HG03558 (cell line): ENCODE measurements around the gene CUX1.
"Not testable (repeated sequence)": the region's sequence is repeated elsewhere in the genome, so short reads cannot be mapped to it uniquely, and the experiment has no call there.

ENCODE experiments used
- ATAC-seq: cut with Tn5 transposase; IDR thresholded peaks from one replicate; pipeline ENCODE4 v1.9.1; 2021; ENCODE audit warnings: moderate number of reproducible peaks; ENCODE audit not compliant: unreplicated experiment; ENCODE audit errors: extremely low read depth

Gene CUX1

DNA sequence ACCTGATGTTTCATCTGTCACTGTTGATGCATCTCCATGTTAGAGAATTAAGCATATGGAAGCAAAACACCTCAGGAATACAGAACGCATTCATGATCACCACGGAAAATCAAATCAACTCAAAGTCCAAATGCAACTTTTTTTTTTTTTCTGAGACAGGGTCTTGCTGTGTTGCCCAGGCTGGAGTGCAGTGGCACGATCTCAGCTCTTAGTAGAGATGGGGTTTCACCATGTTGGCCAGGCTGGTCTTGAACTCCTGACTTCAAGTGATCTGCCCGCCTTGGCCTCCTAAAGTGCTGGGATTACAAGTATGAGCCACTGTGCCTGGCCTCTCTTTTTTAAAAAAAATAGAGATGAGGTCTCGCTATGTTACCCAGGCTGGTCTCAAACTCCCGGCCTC, 50.3 kb downstream of the CUX1 start:
- ATAC-seq = not testable (repeated sequence)

DNA sequence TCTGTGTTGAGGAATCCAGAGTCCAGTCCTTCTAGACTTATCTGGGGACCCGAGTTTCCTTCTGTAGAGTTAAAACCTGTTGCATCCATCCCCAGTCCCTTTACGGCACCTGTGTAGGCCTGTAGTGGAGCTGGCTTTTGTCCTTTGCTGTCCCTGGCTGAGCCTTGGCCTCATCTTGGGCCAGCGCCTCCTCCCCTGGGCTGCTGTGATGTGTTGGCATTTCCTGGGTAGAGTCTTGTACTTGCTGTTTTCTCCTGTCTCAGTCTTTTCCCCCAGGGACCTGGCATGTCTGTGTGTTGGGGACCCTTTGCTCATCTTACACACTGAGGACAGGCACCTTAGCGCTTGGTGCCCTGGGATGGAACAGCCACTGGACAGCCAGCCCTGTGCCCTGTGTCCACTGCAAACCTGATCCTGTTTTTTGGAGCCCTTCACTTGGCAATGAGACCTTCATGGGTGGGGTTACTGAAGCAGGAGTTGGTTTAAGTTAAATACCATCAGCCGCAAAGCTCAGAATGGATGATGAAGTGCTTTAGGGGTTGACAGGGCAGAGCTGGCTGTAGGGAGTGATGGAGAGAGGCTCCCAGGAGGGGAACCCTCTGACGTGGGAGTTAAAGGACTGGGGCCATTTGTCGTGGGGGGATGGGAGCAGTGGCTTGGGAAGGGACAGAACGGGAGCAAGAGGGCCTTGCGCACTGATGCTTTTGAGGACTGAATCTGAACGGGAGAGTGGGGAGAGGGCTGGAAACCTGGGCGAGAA, 50.9 kb downstream of the CUX1 start:
- ATAC-seq = no peak

DNA sequence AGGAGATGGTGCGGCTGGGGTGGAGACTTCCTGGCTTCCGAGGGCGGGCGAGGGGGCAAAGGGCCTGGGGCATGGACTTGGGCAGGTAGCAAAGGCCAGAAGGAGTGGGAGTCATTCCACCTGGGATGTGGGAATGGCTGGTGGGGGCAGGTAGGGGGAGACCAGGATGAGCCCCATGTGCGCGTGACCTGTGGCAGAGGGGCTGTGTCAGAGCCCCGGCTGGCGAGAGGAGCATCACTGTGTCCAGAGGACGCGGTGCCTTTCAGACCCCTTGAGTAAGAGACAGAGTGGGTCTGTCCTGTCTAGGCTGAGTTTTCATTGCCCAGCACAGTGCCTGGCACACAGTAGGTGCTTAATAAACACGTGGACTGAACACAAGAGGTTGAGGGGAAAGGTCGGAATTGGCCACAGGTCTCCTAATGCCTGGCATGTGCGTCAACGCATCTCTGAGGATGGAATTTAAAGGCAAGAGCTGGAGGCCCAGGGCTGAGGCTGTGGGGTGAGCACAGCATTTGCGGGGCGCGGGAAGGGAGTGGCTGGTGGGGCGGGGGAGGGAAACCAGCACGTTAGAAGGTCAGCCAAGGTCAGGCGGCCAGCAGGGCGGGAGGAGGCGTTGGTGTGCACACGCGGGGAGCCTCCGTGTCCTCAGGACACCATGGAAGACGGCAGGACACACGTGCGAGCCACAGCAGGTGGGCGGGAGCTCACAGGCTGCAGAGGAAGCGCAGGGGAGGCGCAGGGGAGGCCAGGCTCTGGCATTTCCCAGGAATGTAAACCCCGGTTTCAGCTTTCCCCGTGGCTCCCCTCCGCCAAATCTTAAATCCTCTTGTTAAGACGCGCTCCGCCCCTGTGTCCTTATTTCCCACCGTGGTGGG, 51.8 kb downstream of the CUX1 start:
- ATAC-seq = no peak

DNA sequence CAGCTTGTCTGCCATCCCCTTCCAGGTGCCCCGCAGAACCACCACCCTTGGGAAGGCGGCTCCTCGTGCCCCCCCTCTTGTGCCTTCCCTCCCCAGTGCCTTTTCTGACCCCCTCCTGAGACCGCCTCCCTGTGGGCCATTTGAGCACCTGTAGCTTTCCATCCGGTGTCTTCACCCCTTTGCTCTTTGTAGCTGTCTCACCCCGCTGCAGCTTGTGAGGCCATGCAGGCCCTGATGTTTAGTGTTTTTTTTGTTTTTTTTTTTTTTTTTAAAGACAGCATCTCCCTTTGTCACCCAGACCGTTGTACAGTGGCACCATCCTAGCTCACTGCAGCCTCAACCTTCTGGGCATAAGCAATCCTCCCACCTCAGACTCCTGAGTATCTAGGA, 52.5 kb downstream of the CUX1 start:
- ATAC-seq = no peak

DNA sequence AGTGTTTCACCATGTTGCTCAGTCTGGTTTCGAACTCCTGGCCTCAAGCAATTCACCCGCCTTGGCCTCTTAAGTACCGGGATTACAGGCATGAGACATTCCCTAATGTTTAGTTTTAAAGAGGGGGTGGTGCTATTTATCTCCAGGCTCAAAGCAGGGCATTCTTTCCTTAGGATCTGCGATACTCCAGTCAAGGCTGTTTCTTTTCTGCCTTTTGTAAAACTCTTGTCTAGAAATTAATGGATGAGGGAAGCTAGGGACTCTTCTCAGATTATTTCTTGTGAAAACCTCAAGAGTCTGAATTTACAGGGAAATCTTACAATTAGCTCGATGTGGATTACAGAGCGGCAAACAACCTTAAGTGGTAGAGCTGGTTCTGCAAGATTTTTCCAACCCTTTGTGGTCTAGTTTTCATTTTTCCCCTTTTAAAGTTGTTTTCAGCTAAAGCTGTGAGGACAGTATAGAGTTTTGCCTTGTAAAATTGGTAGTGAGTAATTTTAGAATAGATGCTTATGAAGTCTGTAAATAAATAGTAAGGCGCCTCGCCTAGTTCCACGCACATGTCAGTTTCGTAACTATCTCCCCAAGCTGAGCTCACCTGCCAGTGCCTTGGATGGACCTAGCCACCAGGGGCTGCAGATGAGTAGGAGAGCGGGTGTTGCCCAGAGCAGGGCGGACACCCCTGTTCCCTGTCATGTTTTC, 53.1 kb downstream of the CUX1 start:
- ATAC-seq = no peak

DNA sequence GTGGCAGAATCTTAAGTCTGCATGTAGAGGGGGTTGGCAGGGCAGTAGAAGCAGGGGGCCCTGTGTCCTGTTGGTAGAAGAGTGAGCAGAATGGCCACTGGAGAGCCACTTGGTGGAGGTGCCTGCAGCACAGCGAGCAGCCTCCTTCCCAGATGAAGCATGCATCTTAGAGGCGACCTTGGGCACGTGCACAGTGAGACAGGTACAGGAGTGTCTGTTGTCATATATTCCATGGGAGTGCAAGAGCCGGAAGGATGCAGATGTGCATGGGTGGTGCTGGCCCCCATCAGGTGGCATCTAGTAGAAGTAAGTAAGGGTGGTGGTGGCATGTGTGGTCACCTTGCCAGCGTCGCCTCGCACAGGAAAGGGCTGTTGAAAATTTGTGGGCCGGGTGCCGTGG, 53.9 kb downstream of the CUX1 start:
- no peak for ATAC-seq

DNA sequence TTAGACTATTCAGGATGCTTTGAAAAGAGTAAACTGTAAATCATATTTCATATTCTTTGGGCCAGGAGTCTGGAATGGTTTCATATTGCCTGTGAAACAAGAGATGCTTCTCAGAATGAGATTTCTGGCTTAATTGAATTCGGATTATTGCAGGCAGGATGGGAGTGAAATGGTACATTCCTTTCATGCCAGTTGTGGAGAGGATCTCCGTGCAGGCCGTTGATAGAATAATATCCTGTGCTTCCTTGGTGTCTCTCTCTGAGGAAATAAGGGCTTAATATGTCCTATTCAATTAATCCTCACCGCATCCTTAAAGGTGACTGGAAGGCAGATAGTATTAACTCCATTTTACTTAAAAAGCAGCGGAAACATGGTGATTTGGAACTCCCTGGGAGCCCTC, 56.6 kb downstream of the CUX1 start:
- no peak for ATAC-seq

DNA sequence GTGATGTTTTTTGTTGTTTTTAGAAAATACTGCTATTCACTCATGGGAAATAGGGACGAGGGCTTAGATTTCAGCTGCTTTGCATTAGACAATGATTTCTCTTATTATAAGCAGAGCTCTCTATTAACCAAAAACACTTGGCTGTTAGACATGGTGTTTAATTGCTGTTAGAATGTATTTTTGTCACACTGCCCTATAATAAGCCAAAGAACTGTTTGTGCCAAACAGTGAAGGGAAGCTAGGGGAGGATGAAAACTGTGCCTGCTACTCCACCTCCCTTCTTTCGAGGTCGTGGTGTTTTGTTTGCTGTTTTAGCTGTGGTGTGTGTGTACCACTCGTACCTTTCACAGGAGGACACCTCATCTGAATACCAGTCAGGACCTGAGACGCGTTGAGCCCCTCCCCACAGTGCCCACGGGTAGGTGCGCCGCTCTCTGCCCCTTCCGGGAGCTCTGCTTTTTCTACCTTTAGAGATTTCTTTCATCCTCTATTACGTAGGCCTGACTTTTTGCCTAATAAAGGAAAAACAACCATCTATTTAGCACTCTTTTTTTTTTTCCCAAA, 57.9 kb downstream of the CUX1 start:
- no peak for ATAC-seq

DNA sequence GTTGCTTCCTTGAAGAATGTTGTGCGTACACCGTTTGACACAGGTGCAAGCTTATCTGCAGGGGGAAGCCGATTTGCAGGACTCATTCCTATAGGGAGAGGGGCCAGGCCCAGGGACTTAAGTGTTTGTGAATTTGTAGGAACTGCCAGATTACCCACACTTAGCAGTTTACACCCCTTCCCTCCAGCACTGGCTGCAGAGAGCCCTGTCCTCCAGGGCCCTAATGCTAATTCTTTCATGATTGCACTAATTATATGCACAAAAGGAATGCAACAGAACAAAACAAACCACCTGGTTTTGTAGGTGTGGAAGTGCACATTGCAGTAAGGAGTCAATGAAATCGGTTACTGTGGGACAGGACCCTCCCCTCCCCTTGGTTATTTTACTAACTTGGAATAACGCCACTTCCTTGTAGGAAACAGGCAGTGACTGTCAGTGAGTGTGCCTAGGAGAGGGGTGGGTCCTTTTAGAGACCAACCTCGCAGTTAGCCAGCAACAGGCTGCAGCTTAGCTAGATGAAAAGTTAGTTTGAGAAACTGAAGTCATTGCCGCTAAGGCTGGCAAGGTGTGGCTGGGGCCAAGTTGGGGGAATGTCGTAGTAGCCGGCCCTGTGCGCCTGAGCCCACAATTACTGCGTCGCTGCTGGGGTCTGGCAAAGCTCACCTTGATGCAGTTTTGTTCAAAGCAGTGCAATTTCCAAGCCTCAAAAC, 60.6 kb downstream of the CUX1 start:
- ATAC-seq = no peak

DNA sequence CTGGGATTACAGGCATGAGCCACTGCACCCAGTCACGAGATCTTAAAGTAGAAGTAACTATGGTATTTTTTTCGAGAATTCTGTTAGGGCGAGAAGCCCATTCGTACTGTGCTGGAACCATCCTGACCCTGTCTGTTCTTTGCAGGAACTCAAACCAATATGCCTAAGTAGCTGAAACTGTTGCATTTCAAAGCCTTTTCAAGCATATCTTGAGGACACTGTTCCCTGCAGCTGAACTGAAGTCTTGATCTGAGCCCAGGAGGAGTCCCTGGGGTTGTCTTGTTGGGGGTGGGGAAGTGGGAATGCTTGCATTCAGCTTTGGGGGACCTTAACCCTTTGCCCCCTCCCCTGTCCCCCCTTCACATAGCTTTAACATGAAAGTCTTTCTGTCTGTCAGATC, 61.5 kb downstream of the CUX1 start:
- ATAC-seq = no peak

DNA sequence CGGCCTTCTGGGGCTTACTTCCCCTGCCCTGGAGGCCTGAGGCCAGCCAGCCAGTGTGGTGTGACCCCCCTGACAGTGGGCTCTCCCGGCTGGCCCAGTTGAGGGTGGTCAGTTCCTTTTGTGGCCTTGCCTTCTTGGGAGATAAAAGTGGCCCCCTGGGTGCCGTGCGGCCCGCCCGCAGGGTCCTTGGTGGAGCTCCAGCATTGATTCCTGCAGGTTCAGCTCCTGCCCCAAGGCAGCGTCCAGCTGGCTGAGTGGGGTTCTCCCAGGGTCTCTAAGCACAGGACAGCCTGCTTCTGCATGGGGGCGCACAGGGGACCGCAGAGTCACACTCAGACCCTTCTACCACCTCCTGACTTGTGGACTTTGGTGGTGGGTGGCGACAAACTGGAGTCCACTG, 62.1 kb downstream of the CUX1 start:
- ATAC-seq = no peak

DNA sequence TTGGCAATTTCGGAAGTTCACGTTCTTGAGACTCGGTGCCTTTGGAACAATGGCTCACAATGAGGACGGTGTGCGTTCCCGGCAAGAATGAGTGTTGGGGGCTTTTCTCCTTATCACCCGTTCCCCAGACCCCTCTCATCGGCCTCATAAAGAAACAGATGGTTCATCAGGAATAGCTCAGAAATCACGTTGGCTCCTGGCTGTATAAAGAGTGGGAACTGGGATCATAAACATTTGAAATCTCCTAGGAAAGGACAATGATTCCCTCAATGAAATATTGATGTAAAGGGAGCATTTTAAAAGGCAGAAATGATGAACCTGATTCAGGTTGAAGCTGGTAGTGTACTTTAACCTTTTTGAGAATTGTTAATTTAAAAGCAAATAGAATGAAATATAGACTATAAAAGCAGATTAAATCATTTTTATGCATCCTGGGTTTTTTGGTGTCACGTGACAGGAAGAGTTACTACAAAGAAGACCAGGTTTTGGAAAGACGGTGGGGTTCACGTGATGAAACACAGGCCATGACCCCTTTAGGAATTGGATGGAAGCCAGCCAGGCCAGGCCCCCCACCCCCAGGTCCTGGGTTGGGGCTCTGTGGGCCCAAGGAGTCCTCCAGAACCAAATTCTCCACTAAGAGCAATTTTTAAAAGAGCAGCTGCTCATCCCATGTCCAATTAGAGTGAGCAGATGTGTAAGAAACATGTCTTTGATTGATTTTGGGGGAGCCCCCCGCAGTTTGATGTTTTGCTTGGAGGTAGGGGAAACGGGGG, 63.0 kb downstream of the CUX1 start:
- no peak for ATAC-seq

DNA sequence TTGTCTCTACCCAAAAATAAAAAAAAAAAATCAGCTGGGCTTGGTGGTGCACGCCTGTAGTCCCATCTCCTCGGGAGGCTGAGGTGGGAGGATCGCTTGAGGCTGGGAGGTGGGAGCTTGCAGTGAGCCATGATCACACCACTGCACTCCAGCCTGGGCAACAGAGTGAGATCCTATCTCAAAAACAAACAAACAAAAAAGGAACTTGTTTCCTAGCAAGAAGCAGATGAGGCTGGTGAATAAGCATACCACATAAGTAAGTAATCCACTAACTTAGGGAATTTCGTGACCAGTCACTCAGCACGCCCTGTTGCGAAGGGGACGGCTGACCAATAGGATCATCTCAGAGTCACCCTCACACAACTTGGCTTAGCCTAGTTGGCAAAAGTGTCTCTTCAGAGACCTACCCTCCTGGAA, 64.6 kb downstream of the CUX1 start:
- no peak for ATAC-seq

DNA sequence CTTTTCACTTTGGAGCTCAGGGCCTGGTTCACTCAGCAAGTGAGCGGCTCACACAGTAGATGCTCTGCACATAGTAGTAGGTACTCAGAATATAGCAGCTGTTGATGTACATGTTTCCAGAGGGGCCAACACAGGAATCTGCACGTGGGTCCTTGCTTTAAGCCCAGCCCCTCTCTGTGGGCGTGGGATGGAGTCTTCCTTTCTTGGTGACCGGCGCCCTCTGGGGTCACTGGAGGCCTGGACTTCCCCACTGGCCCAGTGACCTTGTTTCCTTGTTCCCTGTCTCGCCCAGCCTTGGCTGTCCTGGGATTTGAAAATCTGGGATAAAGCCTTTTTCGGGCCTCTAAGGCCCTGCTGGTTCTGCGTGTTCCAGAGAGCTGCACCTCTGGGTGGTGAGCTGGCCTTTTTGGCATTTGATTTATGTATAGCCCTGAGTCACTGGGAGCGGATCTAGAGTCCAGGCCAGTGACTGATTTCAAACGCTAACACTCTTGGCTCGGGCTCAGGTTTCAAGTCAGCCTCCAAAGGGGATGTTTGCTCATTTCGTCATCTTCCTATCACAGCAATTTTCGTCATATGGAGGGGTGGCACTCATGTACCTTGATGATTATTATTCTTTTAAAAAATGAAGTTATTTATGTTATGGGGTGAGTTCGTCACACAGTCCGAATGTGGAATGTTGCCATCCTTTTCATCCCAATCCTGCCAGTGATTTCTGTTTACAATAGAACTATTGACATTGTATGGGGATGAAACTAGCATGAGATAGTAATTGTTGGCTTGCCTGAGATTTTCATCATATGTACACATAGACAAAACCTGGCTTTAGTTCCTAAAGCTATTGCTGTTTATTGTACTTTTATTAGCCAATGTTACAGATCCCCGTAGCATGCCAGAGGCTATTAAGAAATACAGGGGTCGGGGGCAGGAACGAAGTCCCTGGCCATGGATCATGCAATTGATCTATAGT, 65.5 kb downstream of the CUX1 start:
- ATAC-seq = no peak

DNA sequence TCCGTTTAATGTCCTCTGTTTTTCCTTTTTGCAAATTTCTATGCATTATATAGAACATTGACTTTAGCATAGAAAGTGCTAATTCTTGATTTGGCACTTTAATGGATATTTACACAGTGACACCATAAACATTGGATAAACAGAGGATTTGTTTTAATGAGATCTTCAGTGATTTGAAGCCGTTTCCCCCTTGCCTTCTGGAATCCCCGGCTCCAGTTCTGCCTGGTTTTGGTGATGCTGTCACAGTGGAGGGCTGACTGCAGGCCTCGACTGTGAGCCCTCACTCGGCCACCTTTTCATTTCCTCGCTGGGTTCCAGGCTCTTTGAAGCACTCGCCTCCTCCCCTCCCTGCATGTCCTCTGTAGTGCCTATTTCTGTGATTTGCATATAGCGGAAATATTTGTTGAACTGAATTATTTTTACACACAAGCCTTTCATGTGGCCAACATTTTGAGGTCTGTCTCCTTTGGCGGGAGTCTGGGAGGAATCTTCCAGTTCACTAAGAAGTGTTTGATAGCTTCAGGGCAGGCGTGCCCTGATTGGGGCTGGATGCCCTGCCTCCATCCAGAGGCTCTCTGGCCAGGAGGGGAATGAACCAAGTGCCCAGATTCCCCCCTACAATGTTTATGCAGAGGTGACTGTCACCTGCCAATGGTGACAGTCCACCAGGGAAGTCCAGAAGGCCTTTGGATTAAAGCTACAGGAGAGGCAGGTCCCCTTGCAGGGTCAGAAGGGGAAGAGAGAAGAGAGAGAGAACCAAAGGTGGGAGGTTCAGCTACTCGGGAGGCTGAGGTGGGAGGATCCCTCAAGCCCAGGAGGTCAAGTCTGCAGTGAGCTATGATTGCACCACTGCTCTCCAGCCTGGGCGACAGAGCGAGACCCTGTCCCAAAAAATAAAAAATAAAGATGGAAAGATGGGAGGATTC, 67.5 kb downstream of the CUX1 start:
- no peak for ATAC-seq

DNA sequence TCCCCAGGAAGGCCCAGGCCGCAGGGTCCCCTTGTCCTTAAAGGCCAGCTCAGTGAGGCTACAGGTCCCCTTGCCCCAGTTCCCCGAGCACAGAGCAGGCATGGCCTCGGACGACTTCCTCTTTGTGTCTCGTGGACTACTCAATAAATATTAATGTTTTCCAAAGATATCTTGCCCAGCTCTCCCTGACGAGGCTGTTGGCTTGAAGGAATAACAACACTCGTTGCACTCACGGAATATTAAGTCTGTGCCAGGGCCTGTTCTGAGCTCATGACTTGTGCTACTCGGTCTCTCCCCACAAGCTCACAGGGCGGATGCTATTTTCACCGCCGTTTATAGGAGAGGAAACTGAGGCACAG, 68.2 kb downstream of the CUX1 start:
- no peak for ATAC-seq

DNA sequence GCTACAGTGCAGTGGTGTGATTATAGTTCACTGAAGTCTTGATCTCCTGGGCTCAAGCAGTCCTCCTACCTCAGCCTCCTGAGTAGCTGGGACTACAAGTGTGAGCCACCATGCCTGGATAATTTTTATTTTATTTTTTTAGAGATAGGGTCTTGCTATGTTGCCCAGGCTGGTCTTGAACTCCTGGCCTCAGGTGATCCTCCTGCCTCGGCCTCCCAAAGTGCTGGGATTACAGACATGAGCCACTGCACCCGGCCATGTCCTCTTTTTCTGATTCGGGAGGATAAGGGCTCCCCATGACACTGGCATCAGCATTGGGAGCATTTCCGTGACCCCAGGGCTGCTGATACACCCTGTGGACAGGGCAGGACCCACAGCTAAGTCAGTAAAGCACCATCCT, 69.9 kb downstream of the CUX1 start:
- ATAC-seq = not testable (repeated sequence)
